Stimulated activated CD4-positive, alpha-beta T cell treated with anti-CD3 and anti-CD28 coated beads, Interleukin-12 subunit alpha, Interleukin-12 subunit beta, amount 100 ng/mL, for 4 hours (primary cell): ENCODE measurements around the gene MRPS18A.

Source experiments
- DNase-seq: peaks from one replicate; pipeline ENCODE4 v3.0.0-alpha.2; 2020

The MRPS18A gene

DNA sequence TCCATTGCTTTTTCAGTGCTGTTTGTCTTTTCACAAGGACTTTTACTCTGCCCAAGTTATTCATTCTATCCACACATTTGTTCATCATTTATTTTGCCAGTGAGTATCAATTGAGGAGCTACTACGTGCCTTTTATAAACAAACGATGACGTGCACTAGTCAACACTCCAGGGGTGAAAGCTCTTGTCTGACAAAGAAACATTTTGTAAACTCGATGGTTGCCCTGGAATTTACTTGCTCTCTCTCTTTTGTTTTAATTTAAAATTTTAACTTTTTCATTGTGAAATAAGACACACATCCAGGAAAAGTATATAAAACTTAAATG lies 8.3 kb upstream of the MRPS18A start:
- DNase-seq: no peak

GRCh38 chr6:43695215-43695966 lies 7.8 kb upstream of the MRPS18A start:
- no peak for DNase-seq

DNA sequence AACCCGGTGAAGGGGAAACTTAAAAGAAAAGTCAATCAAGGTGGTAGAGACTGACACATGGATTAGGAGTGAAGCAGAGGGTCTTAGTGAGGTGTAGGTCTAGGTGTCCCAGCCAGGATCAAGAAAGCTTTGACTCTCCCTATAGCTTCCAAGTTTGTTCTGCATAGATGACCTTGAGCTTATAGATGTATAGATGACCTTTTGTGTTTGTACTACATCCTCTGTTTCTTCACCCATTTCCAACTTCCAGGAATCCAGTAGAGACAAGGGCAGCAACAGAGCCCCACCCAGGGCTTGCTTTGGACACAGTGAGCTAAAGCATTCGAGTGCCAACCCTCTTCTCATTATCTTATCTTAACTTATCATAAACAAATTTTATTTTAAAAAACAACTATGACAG lies 1.8 kb upstream of the MRPS18A start:
- no peak for DNase-seq

DNA sequence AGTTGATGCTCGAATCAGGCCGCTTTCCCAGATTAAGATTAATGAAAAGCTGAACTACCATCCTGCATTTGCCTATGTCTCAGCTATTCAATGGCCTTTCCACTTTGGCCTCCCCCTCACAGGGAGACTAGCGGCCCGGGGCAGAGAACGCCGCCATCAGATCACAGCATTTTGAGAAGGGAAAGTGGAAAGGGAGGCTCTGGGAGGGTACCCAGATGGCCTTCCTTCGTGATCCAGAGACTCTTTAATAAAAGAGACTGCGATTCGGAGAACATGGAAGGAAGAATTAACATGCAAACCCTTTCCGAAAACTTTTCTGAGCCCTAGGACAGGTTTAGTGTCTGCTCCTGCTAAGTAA lies 533 bp downstream of the MRPS18A start:
- DNase-seq: no peak

- no peak for DNase-seq
Measured at GRCh38 chr6:43683708-43684455, 3.7 kb downstream of the MRPS18A start.

DNA sequence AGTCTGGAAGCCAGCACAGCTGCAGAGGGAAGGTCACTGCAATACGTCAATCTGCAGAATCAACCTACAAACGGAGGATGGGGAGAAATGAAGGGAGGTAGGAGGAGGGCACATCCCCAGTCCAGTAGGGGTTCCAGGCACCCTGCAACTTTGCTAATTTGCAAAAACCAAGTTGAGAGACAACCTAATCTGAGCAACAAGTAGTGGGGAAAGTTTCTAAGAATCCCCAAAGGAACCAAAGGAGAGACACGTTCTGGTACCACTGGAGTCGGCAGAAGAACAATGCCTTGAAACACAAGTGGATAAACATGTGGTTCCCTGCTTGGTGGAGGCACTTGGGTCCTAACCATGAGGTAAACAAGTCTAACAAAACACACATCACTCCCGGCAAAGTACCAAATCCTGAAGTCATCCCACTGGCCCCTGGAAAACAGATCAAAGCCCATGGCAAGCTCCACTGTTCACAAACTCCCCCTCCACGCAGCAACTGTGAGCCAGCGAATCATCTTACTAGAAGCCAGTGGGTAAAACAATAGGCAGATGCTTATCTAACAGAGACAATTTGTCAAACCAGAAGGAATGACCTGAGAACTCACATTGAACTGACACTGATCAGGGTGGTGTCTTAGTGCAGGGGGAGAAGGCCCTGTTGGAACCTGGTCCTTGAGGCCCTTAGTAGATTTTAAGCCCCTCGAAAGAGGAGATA lies 4.7 kb downstream of the MRPS18A start:
- DNase-seq: no peak

DNA sequence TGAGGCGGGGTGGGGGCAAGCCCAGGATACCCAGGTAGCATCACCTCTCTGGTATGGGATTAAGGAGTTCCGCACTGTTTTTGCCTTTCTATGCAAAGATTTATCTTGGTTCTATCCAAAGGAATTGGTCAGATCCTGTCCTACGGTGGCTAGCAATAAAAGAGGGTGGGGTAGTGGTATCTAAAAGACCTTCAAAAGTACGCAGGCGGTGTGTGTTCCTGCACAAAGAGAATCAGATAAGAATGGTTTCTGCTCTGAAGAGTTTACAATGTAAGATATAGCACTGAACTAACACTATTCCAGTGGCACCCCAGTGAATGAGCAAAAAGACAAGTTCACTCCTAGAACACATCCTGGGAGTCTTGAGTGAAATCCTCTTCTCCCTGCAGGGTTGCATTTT lies 6.3 kb downstream of the MRPS18A start:
- no peak for DNase-seq

- DNase-seq: no peak
Measured at GRCh38 chr6:43680308-43681200, 7.0 kb downstream of the MRPS18A start.

DNA sequence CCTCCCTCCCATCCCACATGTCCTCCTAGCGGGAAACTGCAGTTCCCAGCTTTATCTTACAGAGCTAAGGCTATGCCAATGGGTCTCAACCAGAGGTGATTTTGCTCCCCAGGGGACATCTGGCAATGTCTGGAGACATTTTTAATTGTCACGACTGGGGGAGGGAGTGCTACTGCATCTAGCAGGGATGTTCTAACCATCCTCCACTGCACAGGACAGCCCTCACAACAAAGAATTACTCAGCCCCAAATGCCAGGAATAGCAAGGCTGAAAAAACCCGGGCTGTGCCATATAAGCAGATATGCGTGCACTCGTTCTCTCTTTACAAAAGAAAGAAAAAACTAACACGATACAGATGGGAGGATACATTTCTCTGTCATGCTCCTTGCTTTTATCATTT lies 8.5 kb downstream of the MRPS18A start:
- DNase-seq: no peak

DNA sequence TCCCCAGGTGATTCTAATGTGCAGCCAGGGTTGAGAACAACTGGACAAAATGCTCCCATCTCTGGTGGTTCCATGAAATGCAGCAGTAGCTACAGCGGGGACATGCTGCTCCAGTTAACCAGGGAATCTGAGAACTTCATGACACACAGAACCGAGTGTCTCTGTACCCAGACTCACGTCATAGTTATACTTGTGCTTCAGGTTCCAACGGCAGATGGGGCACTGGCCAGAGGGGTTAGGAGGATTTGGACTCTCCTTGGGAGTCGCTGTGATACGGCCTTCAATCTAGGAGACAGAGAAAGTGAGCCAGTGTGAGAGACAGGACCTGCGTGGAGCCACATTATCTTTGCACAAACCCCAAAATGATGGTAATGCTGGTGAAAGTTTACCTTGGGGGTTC lies 9.2 kb downstream of the MRPS18A start:
- no peak for DNase-seq

- DNase-seq: no peak
Measured at GRCh38 chr6:43677759-43678158, 9.8 kb downstream of the MRPS18A start.

DNA sequence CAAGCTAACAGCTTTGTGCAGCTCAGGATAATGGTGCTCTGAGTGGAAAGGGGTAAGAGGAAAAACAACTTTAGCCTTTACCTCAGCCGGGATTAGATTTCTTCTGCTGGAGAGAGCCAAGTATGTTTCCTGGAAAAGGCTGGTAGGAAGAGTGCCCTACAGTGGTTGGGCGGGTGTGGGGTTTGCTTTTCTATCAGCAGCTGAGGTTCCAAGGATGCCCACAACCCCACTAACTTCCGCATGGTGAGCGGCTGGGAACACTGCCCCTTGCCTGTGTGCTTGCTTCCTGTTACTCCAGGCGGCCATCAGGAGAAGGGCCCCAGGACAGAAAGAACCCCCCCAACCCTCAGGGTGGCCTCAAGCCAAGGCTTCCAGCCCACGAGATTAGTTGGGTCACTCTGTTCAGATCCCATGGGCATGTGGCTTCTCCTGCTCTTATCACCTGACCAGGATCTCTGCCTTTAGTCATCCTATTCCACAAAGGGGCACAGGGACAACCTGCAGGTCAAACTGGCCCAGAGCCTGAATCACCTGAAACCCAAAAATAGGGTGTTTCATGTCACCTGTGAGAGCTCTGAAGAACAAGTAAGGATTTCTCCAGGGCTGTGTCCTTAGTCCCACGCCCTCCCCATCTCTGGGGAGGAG lies 10.5 kb downstream of the MRPS18A start:
- DNase-seq: no peak

DNA sequence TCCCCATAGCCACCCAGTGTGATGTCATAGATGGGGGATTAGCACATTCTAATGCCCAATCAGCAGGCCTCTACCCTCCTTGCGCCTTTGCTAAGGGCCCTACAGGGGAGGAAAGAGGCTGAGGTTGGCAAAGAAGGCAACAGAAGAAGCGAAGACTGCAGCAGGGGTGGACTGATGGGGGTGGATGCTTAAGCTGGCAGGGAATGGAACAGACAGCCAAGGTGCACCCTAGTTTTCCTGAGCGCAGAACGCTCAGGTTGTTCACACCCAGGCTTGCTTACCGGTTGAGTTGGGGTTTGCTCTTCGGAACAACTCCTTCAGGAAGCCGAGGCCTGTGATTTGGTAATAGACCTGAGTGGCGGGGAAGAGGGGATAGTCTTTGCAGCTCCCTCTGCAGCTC lies 12.7 kb downstream of the MRPS18A start:
- no peak for DNase-seq

- no peak for DNase-seq
Measured at GRCh38 chr6:43674291-43674690, 13.3 kb downstream of the MRPS18A start.

- DNase-seq: no peak
Measured at GRCh38 chr6:43673444-43674084, 14.0 kb downstream of the MRPS18A start.

DNA sequence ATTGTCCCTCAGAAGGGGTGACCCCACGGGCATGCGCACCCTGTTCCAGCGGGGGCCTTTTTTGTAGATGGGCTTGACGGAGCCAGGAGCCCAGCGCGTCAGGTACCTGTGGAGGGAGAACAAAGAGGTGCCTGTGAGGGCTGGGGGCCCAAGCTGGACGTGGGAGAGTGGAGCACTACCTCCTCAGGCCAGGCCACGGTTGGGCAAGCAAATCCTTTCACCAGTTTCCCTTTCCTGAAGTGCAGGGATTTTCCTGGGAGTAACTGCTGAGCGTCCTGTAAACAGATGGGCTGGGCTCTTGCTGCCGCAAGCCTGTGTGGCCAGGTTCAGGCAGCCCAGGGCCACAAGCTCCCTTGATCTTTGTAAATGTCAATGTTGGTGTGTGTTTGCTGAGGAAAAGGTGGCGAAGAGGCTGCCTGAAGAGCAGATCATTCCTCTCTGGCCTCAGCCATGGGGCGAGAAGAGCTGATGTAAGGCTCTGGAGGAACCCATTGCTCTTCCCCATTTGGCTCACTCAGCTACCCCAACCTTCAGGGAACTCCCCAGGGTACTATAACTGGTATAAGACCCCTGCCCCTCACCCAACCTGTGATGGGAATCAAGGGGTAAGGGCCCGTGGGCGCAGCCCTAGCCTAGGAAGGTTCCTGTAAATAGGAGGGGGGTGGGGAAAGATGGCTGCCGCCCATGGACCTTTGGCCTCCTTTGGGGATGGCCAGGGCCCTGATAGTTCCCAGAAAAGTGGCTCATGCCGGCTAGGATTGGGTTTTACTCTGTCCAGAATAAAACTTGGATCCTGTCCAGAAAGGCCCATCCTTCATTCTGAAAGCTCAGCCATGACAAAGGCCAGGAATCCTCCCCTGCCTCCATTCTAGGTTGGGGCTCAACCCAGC lies 15.5 kb downstream of the MRPS18A start:
- DNase-seq: no peak

- DNase-seq: no peak
Measured at GRCh38 chr6:43671011-43671800, 16.4 kb downstream of the MRPS18A start.

DNA sequence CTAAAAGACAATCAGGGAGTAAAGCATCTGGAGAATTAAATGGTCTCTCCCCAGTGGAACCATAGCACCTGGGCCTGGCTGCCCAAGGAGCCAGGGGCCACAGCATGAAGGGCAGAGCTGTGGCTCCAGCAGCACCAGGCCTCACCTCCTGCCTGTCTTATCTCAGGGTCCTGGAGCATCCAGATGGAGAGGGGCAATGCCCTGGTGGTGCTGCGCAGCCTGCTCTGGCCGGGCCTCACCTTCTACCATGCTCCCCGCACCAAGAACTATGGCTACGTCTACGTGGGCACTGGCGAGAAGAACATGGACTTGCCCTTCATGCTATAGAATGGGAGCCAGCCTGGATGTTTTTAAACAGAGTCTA lies 17.0 kb downstream of the MRPS18A start:
- no peak for DNase-seq

GRCh38 chr6:43669922-43670622 lies 17.5 kb downstream of the MRPS18A start:
- no peak for DNase-seq
